A549 treated with ZK216348 at 1 μM for 4 hours (cell line): ENCODE measurements around the gene TRMT112. TPM values are rescaled to one million over a fixed set of nuclear protein-coding genes. Genes with fewer than 3 reads are reported as not detected.

Source experiments
- total RNA-seq: library from RNA; stranded (reverse); fragments of 200-300 nt; extraction: Qiagen RNA extraction; gene quantifications from 5 replicates; pipeline ENCODE4 v1.2.3, GENCODE V29; 2022; ENCODE audit warnings: low read depth

The TRMT112 gene
- 382 to 473 TPM (median 414 TPM) in 5 replicates for total RNA-seq

DNA sequence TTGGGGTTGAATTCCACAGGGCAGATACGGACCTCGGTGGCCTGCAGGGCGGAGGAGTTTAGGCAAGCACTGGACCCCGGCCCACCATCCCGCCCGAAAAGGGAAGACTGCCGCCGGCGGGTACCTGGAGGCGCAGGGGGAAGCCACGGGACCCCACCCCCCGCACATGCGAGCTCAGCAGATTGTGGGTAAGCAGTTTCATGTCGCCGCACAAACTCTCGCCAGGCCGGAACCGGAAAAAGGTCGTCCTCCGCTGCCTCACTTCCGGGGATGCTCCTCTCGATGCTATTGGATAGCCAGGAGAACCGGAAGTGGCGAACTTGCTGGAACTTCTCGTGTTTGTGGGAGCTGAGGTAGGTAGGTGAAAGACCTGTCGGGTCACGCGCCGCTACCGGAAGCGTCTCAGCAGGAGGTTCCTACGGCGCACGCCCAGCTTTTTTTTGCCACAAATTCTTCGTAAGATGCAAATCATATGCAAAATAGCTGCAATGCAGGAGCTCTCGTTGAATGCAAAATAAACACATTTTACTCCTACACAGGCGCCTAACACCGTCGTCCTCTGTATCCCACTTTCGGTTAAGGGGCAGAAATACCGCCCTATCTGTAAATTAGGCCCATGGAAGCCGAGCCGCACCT lies at the start of gene TRMT112:
TSS of gene TRMT112 (minus strand) at position 235 of the 636 bp plus-strand sequence. CDS start at position 202, 33 bp downstream.

DNA sequence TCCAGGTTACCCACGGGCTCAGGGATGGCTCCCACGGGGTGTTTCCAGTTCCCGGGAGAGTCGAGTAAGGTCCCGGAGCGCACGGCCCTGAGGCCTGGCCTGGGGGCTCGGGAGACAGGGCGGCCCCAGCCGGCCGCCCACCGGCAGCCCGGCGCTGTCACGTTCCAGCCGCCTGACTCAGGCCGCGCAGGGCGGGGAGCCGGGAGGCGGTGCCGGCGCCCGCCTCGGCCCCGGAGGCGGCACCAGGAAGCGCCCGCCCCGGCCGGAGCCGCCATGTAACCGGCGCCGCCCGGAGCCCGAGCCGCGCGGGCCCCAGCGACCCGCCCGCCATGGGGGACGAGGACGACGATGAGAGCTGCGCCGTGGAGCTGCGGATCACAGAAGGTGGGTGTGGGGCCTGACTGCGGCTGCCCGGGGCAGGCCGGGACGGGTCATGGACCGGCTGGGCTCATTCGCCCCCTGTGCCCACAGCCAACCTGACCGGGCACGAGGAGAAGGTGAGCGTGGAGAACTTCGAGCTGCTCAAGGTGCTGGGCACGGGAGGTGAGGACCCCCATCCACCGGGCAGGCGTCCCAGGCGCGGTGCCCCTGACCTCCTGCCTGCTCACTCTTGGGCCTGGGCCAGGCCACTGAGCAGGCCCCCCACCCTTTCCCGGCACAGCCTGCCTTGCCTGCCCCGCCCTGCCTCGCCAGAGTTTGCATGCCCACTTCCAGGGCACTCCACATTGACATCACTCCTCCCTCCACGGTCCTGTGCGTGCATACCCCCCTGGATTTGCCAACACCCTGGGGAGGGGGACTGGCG lies 41.8 kb upstream of the TRMT112 start, which contains the start of gene RPS6KA4:
TSS of gene RPS6KA4 (plus strand) at position 256 of the 805 bp plus-strand sequence. CDS start at position 330, 74 bp downstream.

GRCh38 chr11:64339754-64340408 lies 22.5 kb upstream of the TRMT112 start, which contains the start of gene CCDC88B:
CCDC88B (plus strand) TSS chr11:64340204; CDS start chr11:64340267, 63 bp downstream.

GRCh38 chr11:64317961-64318765 lies 804 bp upstream of the TRMT112 start, which contains the start of gene PRDX5:
PRDX5 (plus strand) TSS chr11:64318121; CDS start chr11:64318216, 95 bp downstream.

GRCh38 chr11:64305075-64305690 lies 12.2 kb downstream of the TRMT112 start, which contains the start of gene ESRRA:
ESRRA (plus strand) TSS chr11:64305524; CDS start chr11:64307180, 1,656 bp downstream.

GRCh38 chr11:64299847-64300648 lies 17.3 kb downstream of the TRMT112 start, which contains the start of gene CATSPERZ:
CATSPERZ (plus strand) TSS chr11:64300358; CDS start chr11:64300411, 53 bp downstream.

GRCh38 chr11:64291262-64291751 lies 26.1 kb downstream of the TRMT112 start, which contains the start of gene KCNK4:
KCNK4 (plus strand) TSS chr11:64291302; CDS start chr11:64293019, 1,717 bp downstream.

DNA sequence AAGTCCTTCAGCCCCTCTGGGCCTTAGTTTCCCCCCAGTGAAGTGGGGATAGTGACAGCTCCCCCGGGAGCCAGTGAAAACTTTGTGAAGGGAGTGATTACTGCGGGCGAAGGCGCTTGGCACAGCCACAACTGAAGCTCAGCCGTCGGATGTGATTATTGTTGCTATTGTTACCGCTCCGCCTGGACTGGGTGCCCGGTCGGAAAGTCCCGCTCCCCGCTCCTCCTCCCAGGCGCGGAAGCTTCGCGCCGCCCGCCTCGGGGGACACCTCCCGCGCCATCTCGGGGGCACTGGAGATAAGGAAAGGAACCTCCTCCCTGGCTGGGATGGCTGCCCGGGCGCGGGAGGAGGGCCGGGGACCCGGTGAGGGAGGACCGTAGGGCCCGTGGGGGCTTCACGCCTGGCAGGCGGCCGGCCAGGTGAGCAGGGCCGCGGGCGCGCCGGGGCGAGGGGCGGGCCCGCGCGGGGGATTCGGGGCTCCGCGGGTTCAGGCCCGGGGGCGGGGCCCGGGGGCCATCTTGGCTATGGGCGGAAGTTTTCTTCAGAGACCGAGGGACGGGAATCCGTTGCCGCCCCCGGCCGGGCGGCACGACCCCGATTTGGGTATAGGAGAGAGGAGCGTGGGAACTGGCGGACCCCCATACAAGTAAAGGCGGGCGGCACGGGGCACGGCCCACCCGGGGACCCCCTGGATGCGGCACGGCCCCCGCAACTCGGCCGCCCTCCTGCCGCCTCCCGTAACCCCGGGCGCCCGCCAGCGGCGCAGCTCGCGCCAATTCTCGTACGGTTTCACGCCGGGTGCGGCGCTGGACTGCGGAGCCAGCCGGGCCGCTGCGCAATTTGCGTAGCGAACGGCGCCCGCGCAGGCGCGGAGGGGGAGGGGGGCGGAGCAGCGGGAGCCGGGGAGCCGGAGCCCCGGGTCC lies 32.1 kb downstream of the TRMT112 start, which contains the start of gene GPR137:
TSS of gene GPR137 (plus strand) at position 887 of the 923 bp plus-strand sequence. CDS start 677 bp downstream, outside the sequence.

DNA sequence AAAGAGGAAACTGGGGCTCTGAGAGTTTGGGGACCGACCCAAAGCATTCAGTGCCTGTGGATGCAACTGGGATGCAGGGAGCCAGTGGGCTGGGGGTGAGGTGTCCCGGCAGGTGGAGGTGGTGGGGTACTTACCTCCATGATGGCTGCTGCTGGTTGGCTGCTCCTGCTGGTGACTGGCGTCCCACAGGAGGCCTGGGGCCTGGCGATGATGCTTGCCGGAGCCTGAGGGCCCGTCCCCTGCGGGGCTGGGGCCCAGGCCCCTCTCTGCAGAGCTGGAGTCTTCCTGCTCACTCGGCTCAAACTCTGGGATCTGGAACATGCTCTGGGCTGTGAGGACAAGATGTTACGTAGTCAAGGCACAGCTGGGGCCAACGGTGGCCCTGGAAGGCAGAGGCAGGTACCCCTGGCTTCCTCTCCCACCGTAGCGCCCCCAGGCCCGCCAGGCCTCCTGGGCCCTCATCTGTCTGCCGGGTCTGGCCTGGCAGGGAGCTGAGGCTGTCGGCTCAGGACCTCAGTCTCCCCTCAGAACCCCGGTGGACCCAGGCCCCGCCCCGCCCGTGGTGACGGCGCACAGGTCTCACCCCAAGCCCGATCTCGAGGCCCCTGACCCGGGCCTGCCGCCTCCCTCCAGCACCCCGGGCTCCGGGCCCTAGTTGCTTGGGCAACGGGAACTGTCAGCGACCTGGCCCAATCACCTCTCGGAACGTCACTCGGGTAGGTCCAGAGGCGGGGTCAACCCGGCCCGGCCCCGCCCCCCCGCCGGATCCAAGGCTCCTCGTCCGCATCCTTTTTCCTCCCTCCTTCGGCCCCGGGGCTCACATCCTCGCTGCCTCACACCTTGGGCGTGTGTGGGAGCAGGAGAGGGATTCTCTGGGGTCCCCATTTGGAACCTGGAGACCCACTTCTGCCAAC lies 33.1 kb downstream of the TRMT112 start, which contains the start of gene BAD:
TSS of gene BAD (minus strand) at position 618 of the 914 bp plus-strand sequence. CDS start at position 321, 297 bp downstream.

Other genes with a start within 250 kb of the TRMT112 start
- gene MACROD1, start 151.4 kb downstream of the TRMT112 start, total RNA-seq, result 9.5 to 14.4 TPM (median 13.0 TPM) in 5 replicates
- 249 to 284 TPM (median 272 TPM) in 5 replicates for gene STIP1, start 131.4 kb downstream of the TRMT112 start, total RNA-seq
- 0.53 to 2.7 TPM (median 1.2 TPM) in 5 replicates for gene FERMT3, start 110.8 kb downstream of the TRMT112 start, total RNA-seq
- gene TRPT1, start 91.4 kb downstream of the TRMT112 start, total RNA-seq, result 18.0 to 27.2 TPM (median 23.8 TPM) in 5 replicates
- gene NUDT22, start 91.3 kb downstream of the TRMT112 start, total RNA-seq, result 20.7 to 41.6 TPM (median 34.8 TPM) in 5 replicates
- gene DNAJC4, start 87.0 kb downstream of the TRMT112 start, total RNA-seq, result 12.1 to 26.8 TPM (median 22.3 TPM) in 5 replicates
- 40.1 to 48.1 TPM (median 46.3 TPM) in 5 replicates for gene VEGFB, start 83.0 kb downstream of the TRMT112 start, total RNA-seq
- 108 to 148 TPM (median 136 TPM) in 5 replicates for gene FKBP2, start 76.5 kb downstream of the TRMT112 start, total RNA-seq
- gene PPP1R14B, start 70.6 kb downstream of the TRMT112 start, total RNA-seq, result 246 to 415 TPM (median 401 TPM) in 5 replicates
- 13.3 to 27.3 TPM (median 21.8 TPM) in 5 replicates for gene PLCB3, start 66.0 kb downstream of the TRMT112 start, total RNA-seq
- gene BAD, start 32.9 kb downstream of the TRMT112 start, total RNA-seq, result 62.2 to 102 TPM (median 89.6 TPM) in 5 replicates
- 22.6 to 54.3 TPM (median 48.3 TPM) in 5 replicates for gene GPR137, start 31.7 kb downstream of the TRMT112 start, total RNA-seq
- 0.12 to 0.21 TPM (median 0.20 TPM) in 3 of 5 replicates, not detected in the others for gene KCNK4, start 26.3 kb downstream of the TRMT112 start, total RNA-seq
- gene CATSPERZ, start 17.2 kb downstream of the TRMT112 start, total RNA-seq, result 1.7 to 2.4 TPM (median 2.3 TPM) in 5 replicates
- gene ESRRA, start 12.0 kb downstream of the TRMT112 start, total RNA-seq, result 33.2 to 63.8 TPM (median 61.7 TPM) in 5 replicates
- 321 to 507 TPM (median 466 TPM) in 5 replicates for gene PRDX5, start 562 bp upstream of the TRMT112 start, total RNA-seq
- gene CCDC88B, start 22.6 kb upstream of the TRMT112 start, total RNA-seq, result 9.6 to 15.0 TPM (median 10.9 TPM) in 5 replicates
- gene RPS6KA4, start 41.6 kb upstream of the TRMT112 start, total RNA-seq, result 41.2 to 70.0 TPM (median 65.4 TPM) in 5 replicates
- 0.12 TPM in 1 of 5 replicates, not detected in the others for gene SLC22A11, start 238.4 kb upstream of the TRMT112 start, total RNA-seq